Testis (tissue), 2 donors: ENCODE measurements around the gene ZNF33A.
"Not testable (repeated sequence)": the region's sequence is repeated elsewhere in the genome, so short reads cannot be mapped to it uniquely, and the experiment has no call there.

Source experiments
- POLR2A ChIP-seq: fragments of 450-650 bp; IDR thresholded peaks from one replicate; pipeline ENCODE4 v1.6.1; 2017; ENCODE audit warnings: antibody characterized with exemption, mild to moderate bottlenecking, moderate library complexity
- TF ChIP-seq, protein P1 (sequence below), 3 experiments: fragments of 450-650 bp in 2 of 3; fragments of 200-600 bp in 1 of 3; sonication (generic) in 1 of 3; IDR thresholded peaks; one replicate each; pipeline ENCODE4 v1.5.1; 2016 to 2019; ENCODE audit warnings: antibody characterized with exemption in 3 of 3, mild to moderate bottlenecking in 2 of 3, moderate library complexity in 1 of 3

DNA sequence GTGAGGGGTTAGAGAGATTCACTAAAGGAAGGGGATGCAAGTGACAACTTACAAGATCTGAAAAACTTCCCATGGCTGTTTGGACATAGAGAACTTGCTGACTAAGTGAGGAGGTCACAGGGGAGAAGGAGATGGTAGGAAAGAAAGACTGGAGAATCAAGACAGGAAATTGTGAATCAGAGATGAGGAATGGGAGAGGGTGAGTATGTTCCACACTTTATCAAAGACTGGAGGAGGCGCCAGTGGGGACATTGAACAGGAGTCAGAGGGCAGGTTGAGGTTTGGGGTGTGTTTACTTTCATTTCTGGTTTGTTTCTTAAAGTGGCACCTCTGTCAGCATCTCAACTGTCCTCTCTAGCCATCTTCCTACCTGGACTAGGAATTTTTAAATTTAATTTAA lies 59.2 kb downstream of the ZNF33A start:
- TF ChIP-seq, protein P1, sequence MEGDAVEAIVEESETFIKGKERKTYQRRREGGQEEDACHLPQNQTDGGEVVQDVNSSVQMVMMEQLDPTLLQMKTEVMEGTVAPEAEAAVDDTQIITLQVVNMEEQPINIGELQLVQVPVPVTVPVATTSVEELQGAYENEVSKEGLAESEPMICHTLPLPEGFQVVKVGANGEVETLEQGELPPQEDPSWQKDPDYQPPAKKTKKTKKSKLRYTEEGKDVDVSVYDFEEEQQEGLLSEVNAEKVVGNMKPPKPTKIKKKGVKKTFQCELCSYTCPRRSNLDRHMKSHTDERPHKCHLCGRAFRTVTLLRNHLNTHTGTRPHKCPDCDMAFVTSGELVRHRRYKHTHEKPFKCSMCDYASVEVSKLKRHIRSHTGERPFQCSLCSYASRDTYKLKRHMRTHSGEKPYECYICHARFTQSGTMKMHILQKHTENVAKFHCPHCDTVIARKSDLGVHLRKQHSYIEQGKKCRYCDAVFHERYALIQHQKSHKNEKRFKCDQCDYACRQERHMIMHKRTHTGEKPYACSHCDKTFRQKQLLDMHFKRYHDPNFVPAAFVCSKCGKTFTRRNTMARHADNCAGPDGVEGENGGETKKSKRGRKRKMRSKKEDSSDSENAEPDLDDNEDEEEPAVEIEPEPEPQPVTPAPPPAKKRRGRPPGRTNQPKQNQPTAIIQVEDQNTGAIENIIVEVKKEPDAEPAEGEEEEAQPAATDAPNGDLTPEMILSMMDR (IDR thresholded peaks at IDR 0.05): not testable (repeated sequence)
- not testable (repeated sequence) for TF ChIP-seq POLR2A
